Mesenchymal stem cell (in vitro differentiated cells and primary cell): ENCODE results near the gene MB21D2.

Experiments used
- DNase-seq: peaks from one replicate; pipeline ENCODE4 v3.0.0-alpha.2; 2013
- H2AFZ ChIP-seq: one replicate; pipeline ENCODE4 v1.6.1; 2013; ENCODE audit warnings: low read depth, mild to moderate bottlenecking, control low read depth, inconsistent platforms, low read length, moderate library complexity
- H2AK5ac ChIP-seq: 2 replicates; pipeline ENCODE4 v1.6.1; 2013; ENCODE audit warnings: low read length, moderate library complexity, mild to moderate bottlenecking, inconsistent platforms; ENCODE audit not compliant: severe bottlenecking
- H2BK120ac ChIP-seq: one replicate; pipeline ENCODE4 v1.6.1; 2013; ENCODE audit warnings: low read depth, mild to moderate bottlenecking, inconsistent platforms, low read length, moderate library complexity
- H2BK12ac ChIP-seq, 2 experiments: one replicate each; pipeline ENCODE4 v1.6.1; 2013; ENCODE audit warnings: inconsistent platforms in 2 of 2, low read length in 2 of 2, mild to moderate bottlenecking in 2 of 2, moderate library complexity in 2 of 2, control low read depth in 1 of 2
- H2BK15ac ChIP-seq: one replicate; pipeline ENCODE4 v1.6.1; 2013; ENCODE audit warnings: mild to moderate bottlenecking, low read depth, inconsistent platforms; ENCODE audit not compliant: poor library complexity, severe bottlenecking
- H2BK5ac ChIP-seq: 2 replicates; pipeline ENCODE4 v1.6.1; 2013; ENCODE audit warnings: low read depth, mild to moderate bottlenecking, low read length, control low read depth, inconsistent platforms; ENCODE audit not compliant: poor library complexity, severe bottlenecking
- H3K14ac ChIP-seq, 2 experiments: one replicate each; pipeline ENCODE4 v1.6.1; 2013; ENCODE audit warnings: inconsistent platforms in 2 of 2, low read length in 2 of 2, control low read depth in 1 of 2, mild to moderate bottlenecking in 1 of 2, moderate library complexity in 1 of 2
- H3K18ac ChIP-seq, 2 experiments: one replicate each; pipeline ENCODE4 v1.6.1; 2013; ENCODE audit warnings: inconsistent platforms in 2 of 2, low read length in 2 of 2, control low read depth in 1 of 2, low read depth in 1 of 2, mild to moderate bottlenecking in 1 of 2
- H3K23ac ChIP-seq, 2 experiments: one replicate each; pipeline ENCODE4 v1.6.1; 2013; ENCODE audit warnings: inconsistent platforms in 2 of 2, low read length in 2 of 2, mild to moderate bottlenecking in 2 of 2, moderate library complexity in 2 of 2, control low read depth in 1 of 2
- H3K27ac ChIP-seq: 2 replicates; pipeline ENCODE4 v1.5.1; 2013; ENCODE audit warnings: mild to moderate bottlenecking, moderate library complexity, low read length, control low read depth, inconsistent platforms; ENCODE audit not compliant: poor library complexity, severe bottlenecking
- H3K27me3 ChIP-seq, 2 experiments: 2 replicates each; pipeline versions ENCODE4 v1.6.1 to v1.7.0; 2013; ENCODE audit warnings: low read length in 2 of 2, mild to moderate bottlenecking in 2 of 2, moderate library complexity in 2 of 2, control low read depth in 1 of 2, inconsistent platforms in 1 of 2; ENCODE audit not compliant: control insufficient read depth in 1 of 2, insufficient read depth in 1 of 2
- H3K36me3 ChIP-seq, 2 experiments: 2 replicates each; pipeline versions ENCODE4 v1.6.1 to v1.7.0; 2013; ENCODE audit warnings: low read length in 2 of 2, control low read depth in 1 of 2, inconsistent platforms in 1 of 2, low read depth in 1 of 2, mild to moderate bottlenecking in 1 of 2; ENCODE audit not compliant: insufficient read depth in 2 of 2, control insufficient read depth in 1 of 2
- H3K4ac ChIP-seq, 2 experiments: one replicate each; pipeline ENCODE4 v1.6.1; 2013; ENCODE audit warnings: inconsistent platforms in 2 of 2, low read length in 2 of 2, mild to moderate bottlenecking in 2 of 2, moderate library complexity in 2 of 2, control low read depth in 1 of 2, low read depth in 1 of 2
- H3K4me1 ChIP-seq: 2 replicates; pipeline ENCODE4 v1.6.1; 2013; ENCODE audit warnings: low read depth, low read length, control low read depth; ENCODE audit not compliant: control insufficient read depth, insufficient read depth
- H3K4me2 ChIP-seq: 2 replicates; pipeline ENCODE4 v1.6.1; 2013; ENCODE audit warnings: low read length, mild to moderate bottlenecking, inconsistent platforms; ENCODE audit not compliant: poor library complexity, severe bottlenecking
- H3K4me3 ChIP-seq, 2 experiments: 2 replicates each; pipeline versions ENCODE4 v1.5.1 to v1.7.0; 2013; ENCODE audit warnings: low read length in 2 of 2, mild to moderate bottlenecking in 2 of 2, control low read depth in 1 of 2, low read depth in 1 of 2; ENCODE audit not compliant: insufficient read depth in 1 of 2
- H3K79me1 ChIP-seq: replicated peaks from 2 replicates; pipeline ENCODE4 v1.6.1; 2013; ENCODE audit warnings: mild to moderate bottlenecking, control low read depth, low read length, inconsistent platforms; ENCODE audit not compliant: poor library complexity, severe bottlenecking
- H3K9ac ChIP-seq: 2 replicates; pipeline ENCODE4 v1.7.0; 2013; ENCODE audit warnings: mild to moderate bottlenecking, low read length, moderate library complexity
- H3K9me3 ChIP-seq: 2 replicates; pipeline ENCODE4 v1.7.0; 2013; ENCODE audit warnings: mild to moderate bottlenecking, low read length; ENCODE audit not compliant: control insufficient read depth
- H4K8ac ChIP-seq: one replicate; pipeline ENCODE4 v1.6.1; 2013; ENCODE audit warnings: inconsistent platforms, mild to moderate bottlenecking, low read length, moderate library complexity
- H4K91ac ChIP-seq: one replicate; pipeline ENCODE4 v1.6.1; 2013; ENCODE audit warnings: mild to moderate bottlenecking, low read length, inconsistent platforms
- WGBS: methylation state at CpG from one replicate; pipeline ENCODE4 v1.1.7; 2013; ENCODE audit warnings: mixed read lengths; 5-methylcytosine and 5-hydroxymethylcytosine counted together

The MB21D2 gene

DNA sequence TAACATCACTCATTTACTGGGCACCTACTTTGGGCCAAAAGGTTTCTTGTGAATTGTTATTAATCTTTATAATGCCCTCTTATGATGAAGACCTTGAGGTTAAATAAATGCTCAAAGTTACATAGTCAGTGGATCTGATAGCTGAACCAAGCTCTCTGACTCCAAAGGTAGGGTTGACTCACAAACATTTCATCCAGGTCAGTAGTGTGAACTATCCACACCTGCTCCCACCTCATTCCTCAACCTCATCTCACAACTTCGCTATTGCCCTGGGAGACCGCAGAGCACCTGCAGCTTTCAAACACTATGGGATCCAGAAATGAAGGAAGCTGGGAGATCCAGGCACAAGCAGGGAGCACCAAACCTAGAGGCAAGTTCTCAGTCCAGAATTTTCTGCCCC, 96.5 kb downstream of the MB21D2 start:
- no peak overlapping the region for H4K91ac ChIP-seq
- no peak overlapping the region for H2BK12ac ChIP-seq
- H3K79me1 ChIP-seq: peaks cover 33% of the 10 kb centered on the region
- no peaks in the 10 kb centered on the region for H3K9me3 ChIP-seq
- no peak for DNase-seq
- no peak overlapping the region for H3K23ac ChIP-seq
- H3K4me3 ChIP-seq: no peak overlapping the region
- no peaks in the 10 kb centered on the region for H3K27me3 ChIP-seq
- H2AFZ ChIP-seq: no peak overlapping the region
- H2BK15ac ChIP-seq: peak overlapping the region; percentile 12
- H3K18ac ChIP-seq: no peak overlapping the region
- H3K14ac ChIP-seq: no peak overlapping the region
- H3K27ac ChIP-seq: no peak overlapping the region
- 98% methylated on average over 2 of the region's 2 CpGs for WGBS
- H3K9ac ChIP-seq: no peak overlapping the region
- no peak overlapping the region for H3K4ac ChIP-seq
- H2BK5ac ChIP-seq: no peak overlapping the region
- peaks cover 11% of the 10 kb centered on the region for H3K4me1 ChIP-seq
- no peak overlapping the region for H2BK120ac ChIP-seq
- H4K8ac ChIP-seq: no peak overlapping the region
- H3K36me3 ChIP-seq: no peaks in the 10 kb centered on the region
- no peak overlapping the region for H3K4me2 ChIP-seq
- H2AK5ac ChIP-seq: no peak overlapping the region

DNA sequence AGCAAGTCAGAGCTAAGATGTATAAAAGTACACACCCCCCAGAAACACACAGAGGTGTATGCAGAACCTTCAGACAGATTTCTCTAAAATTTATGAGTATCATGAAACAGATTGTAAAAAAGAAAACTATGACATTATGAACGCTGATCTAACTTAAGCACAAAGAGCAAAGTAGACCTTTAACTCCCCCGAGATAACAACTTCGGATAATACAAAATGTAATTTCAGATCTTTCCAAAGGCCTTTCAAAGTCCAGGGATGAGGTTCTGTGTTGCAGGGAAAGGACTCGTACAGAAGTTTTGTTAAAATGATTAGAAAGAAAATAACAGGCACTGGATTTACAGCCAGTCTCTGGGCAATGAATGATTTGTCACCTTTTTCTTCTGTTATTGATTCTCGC, 97.5 kb downstream of the MB21D2 start:
- H3K36me3 ChIP-seq: no peaks in the 10 kb centered on the region
- no peaks in the 10 kb centered on the region for H3K27me3 ChIP-seq
- WGBS: 98% methylated on average over 5 of the region's 5 CpGs
- H3K4me3 ChIP-seq: no peak overlapping the region
- no peak overlapping the region for H2BK15ac ChIP-seq
- H3K4ac ChIP-seq: no peak overlapping the region
- H3K9ac ChIP-seq: no peak overlapping the region
- H3K4me1 ChIP-seq: peaks cover 11% of the 10 kb centered on the region
- no peak overlapping the region for H2BK120ac ChIP-seq
- H2AK5ac ChIP-seq: no peak overlapping the region
- no peak overlapping the region for H2BK5ac ChIP-seq
- no peak overlapping the region for H3K18ac ChIP-seq
- H3K9me3 ChIP-seq: no peaks in the 10 kb centered on the region
- no peak overlapping the region for H3K14ac ChIP-seq
- no peak overlapping the region for H3K23ac ChIP-seq
- no peak overlapping the region for H3K27ac ChIP-seq
- no peak overlapping the region for H2AFZ ChIP-seq
- DNase-seq: no peak
- H4K91ac ChIP-seq: no peak overlapping the region
- H2BK12ac ChIP-seq: no peak overlapping the region
- H4K8ac ChIP-seq: no peak overlapping the region
- peaks cover 38% of the 10 kb centered on the region for H3K79me1 ChIP-seq
- H3K4me2 ChIP-seq: no peak overlapping the region

DNA sequence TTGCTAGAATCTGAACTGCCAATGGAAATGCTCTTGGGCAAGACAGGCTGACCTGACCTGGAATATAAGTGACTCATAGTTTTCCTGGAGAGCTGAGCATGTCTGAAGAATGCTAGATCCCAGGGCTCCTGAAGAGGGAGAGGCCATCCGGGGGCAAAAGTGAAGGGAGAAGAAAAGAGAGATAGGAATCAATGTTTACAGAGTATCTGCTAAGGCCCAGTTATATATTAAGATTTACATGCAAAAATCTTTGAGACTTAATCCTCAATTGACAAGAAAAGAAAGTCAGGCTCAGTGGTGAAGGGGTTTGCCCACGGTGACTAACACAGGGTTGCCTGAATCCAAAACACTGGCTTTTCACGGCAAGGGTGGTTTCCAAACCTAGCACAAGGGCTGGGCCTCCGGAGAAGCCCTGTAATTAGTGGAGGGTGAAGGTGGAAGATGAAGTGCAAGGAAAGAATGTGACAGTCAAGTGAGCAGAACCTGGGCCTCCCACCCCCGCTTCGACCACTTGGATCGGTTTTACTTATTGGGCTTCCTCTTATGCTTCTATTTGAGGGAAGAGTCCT, 98.6 kb downstream of the MB21D2 start:
- Histone ChIP-seq H3K79me1 (peaks cover 35% of the 10 kb centered on the region), H2BK12ac (no peak overlapping the region), H3K4me3 (no peak overlapping the region), H3K9ac (no peak overlapping the region), H2BK15ac (no peak overlapping the region), H2BK120ac (no peak overlapping the region), H3K27me3 (no peaks in the 10 kb centered on the region), H3K4me1 (peaks cover 10% of the 10 kb centered on the region), H4K91ac (no peak overlapping the region), H3K9me3 (no peaks in the 10 kb centered on the region), H3K23ac (no peak overlapping the region), H3K27ac (peak overlapping the region; percentile 62), H4K8ac (no peak overlapping the region), H3K4me2 (no peak overlapping the region), H3K14ac (no peak overlapping the region), H2AFZ (no peak overlapping the region), H2AK5ac (no peak overlapping the region), H2BK5ac (no peak overlapping the region), H3K4ac (no peak overlapping the region), H3K36me3 (no peaks in the 10 kb centered on the region), H3K18ac (no peak overlapping the region)
- WGBS: 30% methylated on average over 7 of the region's 7 CpGs
- peak; percentile 90 for DNase-seq

DNA sequence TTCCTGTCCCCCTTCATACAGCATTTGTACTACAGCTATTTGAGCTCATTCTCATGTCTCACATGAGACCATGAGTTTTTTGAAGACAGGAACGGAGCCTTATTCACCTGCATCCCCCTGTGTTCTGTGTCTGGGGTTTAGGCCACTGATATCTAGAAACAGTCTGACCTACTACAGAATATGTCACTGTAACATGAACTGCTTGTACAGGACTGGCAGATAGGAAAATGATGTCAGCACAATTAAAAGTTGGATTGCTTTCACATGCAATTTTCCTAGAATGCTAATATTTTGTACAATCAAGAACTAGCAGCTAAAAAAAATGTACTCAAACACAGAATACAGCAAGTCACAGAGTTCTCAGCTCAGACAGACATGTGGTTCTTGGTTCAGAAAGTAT, 99.5 kb downstream of the MB21D2 start:
- Histone ChIP-seq H3K18ac (no peak overlapping the region), H3K27ac (no peak overlapping the region), H3K23ac (no peak overlapping the region), H3K4me3 (no peak overlapping the region), H4K91ac (no peak overlapping the region), H2BK15ac (no peak overlapping the region), H3K4ac (no peak overlapping the region), H3K9ac (no peak overlapping the region), H3K4me2 (no peak overlapping the region), H2AK5ac (no peak overlapping the region), H2AFZ (no peak overlapping the region), H3K36me3 (no peaks in the 10 kb centered on the region), H3K9me3 (no peaks in the 10 kb centered on the region), H3K79me1 (peaks cover 30% of the 10 kb centered on the region), H3K4me1 (peaks cover 10% of the 10 kb centered on the region), H2BK5ac (no peak overlapping the region), H2BK12ac (no peak overlapping the region), H3K14ac (no peak overlapping the region), H4K8ac (no peak overlapping the region), H3K27me3 (no peaks in the 10 kb centered on the region), H2BK120ac (no peak overlapping the region)
- 100% methylated on average over 1 of the region's 1 CpG for WGBS
- DNase-seq: peak; percentile 36
